Superior temporal gyrus (tissue), 1 donor: ENCODE measurements around the gene C7orf25.
"Not testable (repeated sequence)": the region's sequence is repeated elsewhere in the genome, so short reads cannot be mapped to it uniquely, and the experiment has no call there.

ENCODE experiments used
- DNase-seq: peaks from one replicate; pipeline ENCODE4 v3.0.0-alpha.2; 2016; ENCODE audit errors: extremely low spot score

Gene C7orf25

GRCh38 chr7:42929449-42929848, 17.6 kb upstream of the C7orf25 start:
- no peak for DNase-seq

GRCh38 chr7:42928754-42929153, 16.9 kb upstream of the C7orf25 start:
- DNase-seq: no peak

- DNase-seq: no peak
Measured at GRCh38 chr7:42926204-42926603, 14.3 kb upstream of the C7orf25 start.

GRCh38 chr7:42925630-42926029, 13.8 kb upstream of the C7orf25 start:
- no peak for DNase-seq

- no peak for DNase-seq
Measured at GRCh38 chr7:42924223-42924838, 12.5 kb upstream of the C7orf25 start.

GRCh38 chr7:42922017-42922753, 10.3 kb upstream of the C7orf25 start:
- DNase-seq: no peak

- DNase-seq: no peak
Measured at GRCh38 chr7:42915356-42915755, 3.5 kb upstream of the C7orf25 start.

GRCh38 chr7:42914421-42915045, 2.7 kb upstream of the C7orf25 start:
- DNase-seq: no peak

- DNase-seq: no peak
Measured at GRCh38 chr7:42914009-42914408, 2.1 kb upstream of the C7orf25 start.

GRCh38 chr7:42913591-42913990, 1.7 kb upstream of the C7orf25 start:
- no peak for DNase-seq

- DNase-seq: peak; percentile 76
Measured at GRCh38 chr7:42910306-42910705, 1.6 kb downstream of the C7orf25 start.

GRCh38 chr7:42907316-42907715, 4.6 kb downstream of the C7orf25 start:
- no peak for DNase-seq

- DNase-seq: no peak
Measured at GRCh38 chr7:42906181-42906580, 5.7 kb downstream of the C7orf25 start.

GRCh38 chr7:42902331-42902730, 9.5 kb downstream of the C7orf25 start:
- no peak for DNase-seq

GRCh38 chr7:42900842-42901241, 11.0 kb downstream of the C7orf25 start:
- no peak for DNase-seq

- no peak for DNase-seq
Measured at GRCh38 chr7:42893346-42894240, 18.3 kb downstream of the C7orf25 start.

GRCh38 chr7:42886893-42887505, 24.9 kb downstream of the C7orf25 start:
- no peak for DNase-seq

- DNase-seq: no peak
Measured at GRCh38 chr7:42886129-42886528, 25.7 kb downstream of the C7orf25 start.

GRCh38 chr7:42885183-42885582, 26.7 kb downstream of the C7orf25 start:
- not testable (repeated sequence) for DNase-seq

- no peak for DNase-seq
Measured at GRCh38 chr7:42883950-42884349, 27.9 kb downstream of the C7orf25 start.

GRCh38 chr7:42880392-42880791, 31.5 kb downstream of the C7orf25 start:
- DNase-seq: no peak

- no peak for DNase-seq
Measured at GRCh38 chr7:42878303-42878702, 33.6 kb downstream of the C7orf25 start.
